NCI-H128 (cell line): Measurements from ENCODE around the gene KIF2B.
"Not testable (repeated sequence)": the region's sequence is repeated elsewhere in the genome, so short reads cannot be mapped to it uniquely, and the experiment has no call there.

Experiments used
- DNase-seq: peaks from one replicate; lab custom pipeline; 2025; ENCODE audit not compliant: unreplicated experiment; lab: John Stamatoyannopoulos, UW

The KIF2B gene

DNA sequence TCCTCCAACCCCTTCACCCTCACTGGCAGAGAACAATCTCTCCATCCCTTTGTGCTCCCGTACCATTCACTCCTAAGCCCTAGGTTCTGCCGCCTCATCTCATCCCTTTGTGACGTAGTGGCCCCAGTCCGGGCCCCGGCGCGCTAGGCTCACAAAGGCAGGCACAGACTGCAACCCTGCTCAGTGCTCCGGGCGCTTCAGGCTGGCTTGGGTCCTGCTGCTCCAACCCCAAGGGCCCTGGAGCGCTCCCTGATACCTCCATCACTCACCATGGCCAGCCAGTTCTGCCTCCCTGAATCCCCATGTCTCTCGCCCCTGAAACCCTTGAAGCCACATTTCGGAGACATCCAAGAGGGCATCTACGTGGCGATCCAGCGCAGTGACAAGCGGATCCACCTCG, at the start of gene KIF2B:
Gene KIF2B, plus strand, starts transcription at position 164 of the 400 bp plus-strand sequence. Its CDS starts 107 bp downstream, at position 271.
- no peak for DNase-seq

- DNase-seq: no peak
These were observed 42.4 kb upstream of the KIF2B start for GRCh38 chr17:53780320-53780719.

DNA sequence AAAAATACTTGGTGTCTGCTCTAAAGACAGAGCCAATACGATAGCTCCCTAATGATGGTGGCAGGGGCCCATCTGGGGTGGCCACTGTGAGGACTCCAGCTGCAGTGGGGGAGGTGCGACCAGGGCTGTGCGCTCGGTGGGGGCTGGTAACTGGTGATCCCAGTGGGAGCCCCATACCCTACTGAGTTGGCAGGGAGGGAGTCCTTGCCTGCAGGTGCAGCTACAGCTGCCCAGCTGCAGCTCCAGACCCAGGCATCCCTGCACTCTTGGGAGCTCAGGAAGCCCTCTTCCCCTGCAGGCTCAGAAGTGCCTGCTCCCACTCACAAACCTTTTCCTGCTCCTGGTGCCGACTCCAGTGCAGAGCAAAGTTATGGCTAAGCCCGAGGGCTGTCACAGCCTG, 31.2 kb upstream of the KIF2B start:
- DNase-seq: no peak

GRCh38 chr17:53792451-53792850, 30.3 kb upstream of the KIF2B start:
- DNase-seq: no peak

DNA sequence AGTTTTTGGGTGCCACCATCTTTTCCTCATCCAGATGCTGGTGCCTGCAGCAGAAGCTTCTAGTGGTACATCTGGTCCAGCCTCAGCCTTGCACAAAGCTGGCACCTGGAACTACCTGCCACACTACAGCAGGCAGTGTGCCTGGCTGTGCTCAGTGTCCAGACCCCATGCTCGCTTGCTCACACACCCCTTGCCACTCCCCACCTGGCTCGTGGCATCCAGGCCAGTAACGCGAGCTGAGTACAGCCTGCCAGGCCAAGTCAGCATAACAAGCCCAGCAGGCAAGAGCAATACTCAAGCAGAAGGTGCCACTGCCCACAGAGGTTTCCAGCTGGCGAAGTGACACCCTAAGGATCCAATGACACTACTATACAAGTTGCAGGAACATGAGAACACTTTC, 29.7 kb upstream of the KIF2B start:
- no peak for DNase-seq

- DNase-seq: no peak
These were observed 27.9 kb upstream of the KIF2B start for GRCh38 chr17:53794875-53795274.

- DNase-seq: no peak
These were observed 26.1 kb upstream of the KIF2B start for GRCh38 chr17:53796642-53797041.

GRCh38 chr17:53797501-53797900, 25.2 kb upstream of the KIF2B start:
- no peak for DNase-seq

DNA sequence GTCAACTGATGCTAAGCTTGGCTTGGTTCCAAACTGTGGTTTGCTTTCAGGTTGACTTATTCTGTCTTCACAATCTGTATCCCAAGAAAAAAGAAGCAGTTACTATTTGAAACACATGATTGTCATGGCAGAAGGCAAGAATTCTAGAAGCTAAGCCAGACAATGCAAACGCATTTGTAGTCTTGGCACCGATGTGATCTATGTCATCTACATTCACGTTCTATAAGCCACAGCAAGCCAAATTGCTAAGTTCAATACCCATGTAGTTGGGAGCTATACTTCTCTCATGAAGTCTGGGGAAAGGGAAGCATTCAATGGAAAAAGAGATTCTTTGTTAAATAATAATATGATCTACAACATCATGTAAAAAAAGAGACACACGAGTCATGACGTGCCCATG, 18.3 kb upstream of the KIF2B start:
- DNase-seq: no peak

GRCh38 chr17:53806473-53806872, 16.3 kb upstream of the KIF2B start:
- DNase-seq: no peak

GRCh38 chr17:53807286-53807685, 15.4 kb upstream of the KIF2B start:
- no peak for DNase-seq

DNA sequence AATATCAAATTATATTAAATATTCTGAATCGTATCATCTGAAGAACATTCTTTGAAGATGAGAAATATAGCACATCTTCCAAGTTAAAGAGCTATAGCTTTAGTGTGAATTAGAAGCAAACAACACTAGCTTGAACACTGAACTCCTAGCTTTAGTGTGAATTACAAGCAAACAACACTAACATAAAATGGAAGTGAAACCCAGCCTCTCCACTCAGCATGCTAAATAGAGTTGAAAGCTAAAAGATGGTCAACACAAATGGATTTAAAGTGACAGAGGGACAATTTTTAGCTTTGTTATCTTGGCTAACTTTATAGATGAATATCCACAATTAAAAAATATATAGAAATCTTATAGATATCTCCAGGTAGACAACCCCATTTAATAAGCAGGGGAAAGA, 4.5 kb upstream of the KIF2B start:
- no peak for DNase-seq

DNA sequence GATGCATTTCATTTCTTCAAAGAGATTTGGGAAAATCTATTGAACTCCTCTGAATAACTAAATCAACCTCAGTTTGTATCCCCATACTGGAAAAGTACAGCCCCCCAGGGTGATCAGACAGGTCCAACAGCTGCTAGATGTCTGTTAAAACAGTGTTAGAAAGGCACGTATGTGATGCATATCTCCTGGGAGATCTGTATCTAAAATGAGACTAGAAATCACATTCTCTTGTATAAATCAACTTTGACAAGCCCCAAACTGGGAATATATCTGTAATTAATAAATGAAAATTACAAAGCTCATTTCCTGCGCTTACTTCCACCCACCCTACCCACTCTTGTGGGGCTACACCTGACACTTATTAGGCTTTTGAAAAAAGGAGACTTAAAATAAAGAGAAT, 3.8 kb upstream of the KIF2B start:
- no peak for DNase-seq

- no peak for DNase-seq
These were observed 2.8 kb upstream of the KIF2B start for GRCh38 chr17:53819956-53820355.

DNA sequence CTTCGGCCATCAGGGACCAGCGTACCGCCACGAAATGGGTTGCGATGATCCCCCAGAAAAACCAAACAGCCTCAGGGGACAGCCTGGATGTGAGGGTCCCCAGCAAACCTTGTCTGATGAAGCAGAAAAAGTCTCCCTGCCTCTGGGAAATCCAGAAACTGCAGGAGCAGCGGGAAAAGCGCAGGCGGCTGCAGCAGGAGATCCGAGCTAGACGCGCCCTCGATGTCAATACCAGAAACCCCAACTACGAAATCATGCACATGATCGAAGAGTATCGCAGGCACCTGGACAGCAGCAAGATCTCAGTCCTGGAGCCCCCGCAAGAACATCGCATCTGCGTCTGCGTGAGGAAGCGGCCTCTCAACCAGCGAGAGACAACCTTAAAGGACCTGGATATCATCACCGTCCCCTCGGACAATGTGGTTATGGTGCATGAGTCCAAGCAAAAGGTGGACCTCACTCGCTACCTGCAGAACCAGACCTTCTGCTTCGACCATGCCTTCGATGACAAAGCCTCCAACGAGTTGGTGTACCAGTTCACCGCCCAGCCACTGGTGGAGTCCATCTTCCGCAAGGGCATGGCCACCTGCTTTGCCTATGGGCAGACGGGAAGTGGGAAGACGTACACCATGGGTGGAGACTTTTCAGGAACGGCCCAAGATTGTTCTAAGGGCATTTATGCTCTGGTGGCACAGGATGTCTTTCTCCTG, 769 bp downstream of the KIF2B start:
- DNase-seq: no peak

GRCh38 chr17:53834771-53835170, 12.0 kb downstream of the KIF2B start:
- not testable (repeated sequence) for DNase-seq

DNA sequence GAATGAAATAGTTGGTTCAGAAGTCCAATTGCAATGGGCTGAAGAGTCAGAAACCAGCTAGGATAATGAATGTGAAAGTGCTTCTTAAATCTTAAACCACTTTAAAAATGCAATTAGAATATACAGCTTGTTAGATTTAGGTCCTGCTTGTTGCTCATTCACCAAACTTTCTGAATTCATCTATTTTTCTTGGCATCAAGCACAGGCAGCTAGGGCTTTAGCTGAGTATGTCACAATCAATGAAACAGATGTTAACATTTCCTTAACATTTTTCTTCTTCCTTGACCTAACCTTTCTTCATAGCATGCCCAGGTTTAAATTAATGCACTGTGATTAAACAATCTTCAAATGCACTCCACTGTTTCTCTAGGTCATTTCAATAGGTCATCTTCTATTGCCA, 14.4 kb downstream of the KIF2B start:
- DNase-seq: no peak

DNA sequence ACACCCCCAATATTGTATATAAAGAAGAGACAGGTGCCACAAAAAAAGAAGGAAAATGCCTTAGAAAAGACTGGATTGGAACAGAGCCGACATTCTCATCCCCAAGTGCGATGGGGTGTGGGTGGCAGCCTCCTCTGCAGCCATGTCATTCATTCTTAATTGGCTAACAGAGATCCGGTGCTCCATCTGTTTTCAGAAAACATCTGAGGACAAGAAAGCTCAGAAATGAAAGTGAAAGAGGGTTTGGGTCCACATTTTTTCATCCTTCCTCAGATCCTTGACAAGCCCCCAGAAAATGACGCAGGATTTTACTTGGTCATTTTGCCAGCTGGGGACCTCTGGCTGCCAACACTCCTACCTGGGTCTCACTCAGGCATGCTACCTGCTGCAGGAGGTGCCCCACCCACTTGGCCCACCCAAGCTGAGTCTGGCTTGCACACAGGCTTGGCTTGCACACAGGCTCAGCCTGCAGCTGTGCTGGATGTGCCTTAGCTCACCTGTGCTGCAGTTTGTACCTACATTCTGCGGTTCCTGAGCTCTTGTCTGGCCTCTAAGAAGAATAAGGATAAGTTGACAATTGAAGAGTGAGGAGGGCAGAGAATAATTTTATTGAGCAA, 21.9 kb downstream of the KIF2B start:
- no peak for DNase-seq

DNA sequence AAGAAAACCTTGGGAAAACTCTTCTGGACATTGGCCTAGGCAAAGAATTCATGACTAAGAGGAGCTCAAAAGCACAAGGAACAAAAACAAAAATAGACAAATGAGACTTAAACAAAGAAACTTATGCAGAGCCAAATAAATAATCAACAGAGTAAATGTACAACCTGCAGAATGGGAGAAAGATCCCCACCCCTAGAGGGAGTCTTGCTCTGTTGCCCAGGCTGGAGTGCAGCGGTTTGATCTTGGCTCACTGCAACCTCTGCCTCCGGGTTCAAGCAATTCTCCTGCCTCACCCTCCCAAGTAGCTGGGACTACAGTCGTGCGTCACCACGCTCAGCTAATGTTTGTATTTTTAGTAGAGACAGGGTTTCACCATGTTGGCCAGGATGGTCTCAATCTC, 48.4 kb downstream of the KIF2B start:
- not testable (repeated sequence) for DNase-seq
